Ovary (tissue), 9 donors: Measurements from ENCODE around the gene LRRIQ3. TPM values are rescaled to one million over a fixed set of nuclear protein-coding genes. Genes with fewer than 3 reads are reported as not detected.

Experiments used
- DNase-seq, 5 donors: peaks; one replicate each; pipeline ENCODE4 v3.0.0-alpha.2; 2019 to 2020
- H3K27ac ChIP-seq, 2 donors: fragments of 200-600 bp; one replicate each; pipeline versions ENCODE4 v1.5.1 to v1.8.0; 2019 to 2022
- H3K27me3 ChIP-seq: fragments of 200-600 bp; one replicate; pipeline ENCODE4 v1.8.0; 2022
- H3K36me3 ChIP-seq: fragments of 200-600 bp; sonication (generic); one replicate; pipeline ENCODE4 v1.5.1; 2019
- H3K4me1 ChIP-seq: one replicate; pipeline ENCODE4 v1.8.1; 2013; ENCODE audit warnings: mild to moderate bottlenecking, moderate library complexity; ENCODE audit not compliant: insufficient read depth
- H3K4me3 ChIP-seq: fragments of 200-600 bp; sonication (generic); one replicate; pipeline ENCODE4 v1.5.1; 2017
- H3K9me3 ChIP-seq, 2 donors: fragments of 200-600 bp in 1 of 2; sonication (generic) in 1 of 2; one replicate each; pipeline versions ENCODE4 v1.5.1 to v1.8.1; 2013 to 2019; ENCODE audit warnings: mild to moderate bottlenecking in 1 of 2, moderate library complexity in 1 of 2
- CTCF ChIP-seq, 3 donors: fragments of 450-650 bp in 2 of 3; fragments of 200-600 bp in 1 of 3; IDR thresholded peaks; one replicate each; pipeline versions ENCODE4 v1.5.1 to v1.8.0; 2016 to 2022; ENCODE audit warnings: antibody characterized with exemption in 3 of 3, mild to moderate bottlenecking in 1 of 3
- EP300 ChIP-seq: sonication (generic); formaldehyde crosslinking; IDR thresholded peaks from one replicate; pipeline ENCODE4 v1.6.1; 2017; ENCODE audit warnings: antibody characterized with exemption
- POLR2A ChIP-seq: fragments of 450-650 bp; IDR thresholded peaks from one replicate; pipeline ENCODE4 v1.6.1; 2017; ENCODE audit warnings: antibody characterized with exemption, mild to moderate bottlenecking, moderate library complexity
- WGBS, 3 donors: extraction: QIAGEN DNeasy Blood & Tissue Kit in 1 of 3; methylation state at CpG; one replicate each; pipeline versions ENCODE4 v1.1.5 to v1.1.7; 2013 to 2017; 5-methylcytosine and 5-hydroxymethylcytosine counted together
- intact Hi-C, 4 donors: fragments of 100-400 bp; cut with DNase I; formaldehyde crosslinking; loops; one replicate each; pipeline versions ENCODE4 v1.11.0 to v1.15.1; 2022 to 2023
- polyA plus RNA-seq, 2 donors: library from polyadenylated mRNA; stranded (reverse); fragments of 200-250 nt in 1 of 2; fragments of 350-450 nt in 1 of 2; fragmentation: Illumina TruSeq in 1 of 2; extraction: RNeasy Lipid Tissue Mini Kit (QIAGEN cat#74804) in 1 of 2; gene quantifications; one replicate each; pipeline ENCODE4 v1.2.3, GENCODE V29; 2013 to 2014
- total RNA-seq, 7 donors: library from RNA; depleted of rRNA in 2 of 7; stranded (reverse); fragments of >200 nt in 2 of 7; fragmentation: NEBNext Ultra II Directional in 3 of 7; extraction: Animal tissue kit (Norgen Biotek cat#: 25700) in 3 of 7; gene quantifications; one replicate each; pipeline versions ENCODE4 v1.1.0 to v1.2.4, GENCODE V29; 2016 to 2023
- donor health status: DM: no; HTN: no; CAD: no; lungs with moderate emphysema.
- donor health status: DM: no; HTN: no; CAD: no.
- donor health status: Bipolar disorder and iron deficiency.
- donor health status: DM: yes; HTN: yes; CAD: no.
- donor health status: DM: no; HTN: no; CAD: no.
- donor health status: DM: yes; HTN: yes; CAD: no.

The LRRIQ3 gene
- total and polyA plus RNA-seq, 9 donors, result 0.20 to 0.92 (median 0.61) TPM; not detected in 1

- TF ChIP-seq CTCF (IDR thresholded peaks at IDR 0.05), result no peak
- no peak for TF ChIP-seq POLR2A
- no peak for TF ChIP-seq EP300
- DNase-seq, result no peak
- intact Hi-C loops, result no loop called here
Observed at GRCh38 chr1:73979684-73980083, 218.3 kb downstream of the LRRIQ3 start.

GRCh38 chr1:73978964-73979363 is 219.0 kb downstream of the LRRIQ3 start:
- no peak overlapping the region for H3K27ac ChIP-seq
- no peaks in the 10 kb centered on the region for H3K36me3 ChIP-seq
- no peak for DNase-seq
- no peaks in the 10 kb centered on the region for H3K27me3 ChIP-seq
- TF ChIP-seq POLR2A (no peak), CTCF (IDR thresholded peaks at IDR 0.05) (no peak), EP300 (no peak)
- WGBS, 3 donors, result 96 to 100% (median 97%) methylated on average over 1 of the region's 1 CpG
- no peaks in the 10 kb centered on the region for H3K9me3 ChIP-seq
- no peak overlapping the region for H3K4me3 ChIP-seq
- H3K4me1 ChIP-seq, result no peaks in the 10 kb centered on the region
- intact Hi-C loops, result no loop called here

More at GRCh38 chr1:73979684-73980083, 218.3 kb downstream of the LRRIQ3 start:
- 92 to 94% (median 93%) methylated on average over 2 of the region's 2 CpGs for WGBS, 3 donors
- Histone ChIP-seq H3K9me3 (no peaks in the 10 kb centered on the region), H3K27me3 (no peaks in the 10 kb centered on the region), H3K4me1 (no peaks in the 10 kb centered on the region), H3K36me3 (no peaks in the 10 kb centered on the region), H3K27ac (no peak overlapping the region), H3K4me3 (no peak overlapping the region)

Other genes starting within 250 kb of the LRRIQ3 start
- 10 to 100 TPM; 10.1 to 23.1 (median 13.0) TPM for gene FPGT, start 66 bp upstream of the LRRIQ3 start, total RNA-seq
- gene FPGT, start 66 bp upstream of the LRRIQ3 start, polyA plus RNA-seq, result 1 to 10 TPM; 6.0 to 8.5 TPM
- gene TNNI3K, start 37.2 kb upstream of the LRRIQ3 start, total RNA-seq, result 1 to 10 TPM in 5 of 7 donors, under 1 TPM in 1, not detected in 1; 0.73 to 2.6 (median 1.7) TPM
- gene TNNI3K, start 37.2 kb upstream of the LRRIQ3 start, polyA plus RNA-seq, result 1 to 10 TPM; 1.1 to 1.5 TPM